Testis (tissue), 2 donors: ENCODE results near the gene AAR2.

ENCODE experiments used
- POLR2A ChIP-seq: fragments of 450-650 bp; IDR thresholded peaks from one replicate; pipeline ENCODE4 v1.6.1; 2017; ENCODE audit warnings: antibody characterized with exemption, mild to moderate bottlenecking, moderate library complexity
- TF ChIP-seq, protein P1 (sequence below), 3 experiments: fragments of 450-650 bp in 2 of 3; fragments of 200-600 bp in 1 of 3; sonication (generic) in 1 of 3; IDR thresholded peaks; one replicate each; pipeline ENCODE4 v1.5.1; 2016 to 2019; ENCODE audit warnings: antibody characterized with exemption in 3 of 3, mild to moderate bottlenecking in 2 of 3, moderate library complexity in 1 of 3

GRCh38 chr20:36231331-36231730, 4.9 kb upstream of the AAR2 start:
- TF ChIP-seq, protein P1, sequence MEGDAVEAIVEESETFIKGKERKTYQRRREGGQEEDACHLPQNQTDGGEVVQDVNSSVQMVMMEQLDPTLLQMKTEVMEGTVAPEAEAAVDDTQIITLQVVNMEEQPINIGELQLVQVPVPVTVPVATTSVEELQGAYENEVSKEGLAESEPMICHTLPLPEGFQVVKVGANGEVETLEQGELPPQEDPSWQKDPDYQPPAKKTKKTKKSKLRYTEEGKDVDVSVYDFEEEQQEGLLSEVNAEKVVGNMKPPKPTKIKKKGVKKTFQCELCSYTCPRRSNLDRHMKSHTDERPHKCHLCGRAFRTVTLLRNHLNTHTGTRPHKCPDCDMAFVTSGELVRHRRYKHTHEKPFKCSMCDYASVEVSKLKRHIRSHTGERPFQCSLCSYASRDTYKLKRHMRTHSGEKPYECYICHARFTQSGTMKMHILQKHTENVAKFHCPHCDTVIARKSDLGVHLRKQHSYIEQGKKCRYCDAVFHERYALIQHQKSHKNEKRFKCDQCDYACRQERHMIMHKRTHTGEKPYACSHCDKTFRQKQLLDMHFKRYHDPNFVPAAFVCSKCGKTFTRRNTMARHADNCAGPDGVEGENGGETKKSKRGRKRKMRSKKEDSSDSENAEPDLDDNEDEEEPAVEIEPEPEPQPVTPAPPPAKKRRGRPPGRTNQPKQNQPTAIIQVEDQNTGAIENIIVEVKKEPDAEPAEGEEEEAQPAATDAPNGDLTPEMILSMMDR (IDR thresholded peaks at IDR 0.05): no peak
- TF ChIP-seq POLR2A: no peak
